Measurements from ENCODE around the gene CLDN25. TPM values are rescaled to one million over a fixed set of nuclear protein-coding genes. Genes with fewer than 3 reads are reported as not detected.
"Not testable (repeated sequence)": the region's sequence is repeated elsewhere in the genome, so short reads cannot be mapped to it uniquely, and the experiment has no call there.

Gene CLDN25
- total RNA-seq, 1 donor from 2014 or later: not detected

DNA sequence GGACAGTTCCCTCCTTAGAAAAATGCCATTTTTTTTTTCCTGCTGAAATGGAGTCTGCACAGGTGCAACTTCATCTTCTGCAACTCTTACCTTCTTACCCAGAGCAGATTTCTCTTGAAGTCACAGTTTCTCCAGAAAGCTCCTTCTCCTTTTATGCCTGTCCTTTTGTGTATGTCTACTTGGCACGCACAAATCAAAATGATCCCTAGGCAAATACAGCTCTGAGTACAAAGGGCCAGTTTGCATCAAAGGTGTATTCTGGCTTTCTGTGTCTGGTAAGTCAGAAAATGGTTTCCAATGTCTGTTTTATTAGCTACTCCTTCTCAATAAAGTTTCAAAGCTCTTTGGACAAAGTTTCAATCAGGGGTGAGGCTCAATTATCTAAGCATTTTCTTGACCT, 2.5 kb downstream of the CLDN25 start:
- no peak overlapping the region for H3K4me3 Mint-ChIP-seq (ENCODE audit: unreplicated experiment)
- no peak for DNase-seq (ENCODE audit: low spot score)
- no peaks in the 10 kb centered on the region for H3K9me3 Mint-ChIP-seq (ENCODE audit: unreplicated experiment)
- H3K27me3 Mint-ChIP-seq (ENCODE audit: unreplicated experiment): no peaks in the 10 kb centered on the region
- no peaks in the 10 kb centered on the region for H3K36me3 Mint-ChIP-seq (ENCODE audit: low read depth, unreplicated experiment)
- TF ChIP-seq, protein P1, sequence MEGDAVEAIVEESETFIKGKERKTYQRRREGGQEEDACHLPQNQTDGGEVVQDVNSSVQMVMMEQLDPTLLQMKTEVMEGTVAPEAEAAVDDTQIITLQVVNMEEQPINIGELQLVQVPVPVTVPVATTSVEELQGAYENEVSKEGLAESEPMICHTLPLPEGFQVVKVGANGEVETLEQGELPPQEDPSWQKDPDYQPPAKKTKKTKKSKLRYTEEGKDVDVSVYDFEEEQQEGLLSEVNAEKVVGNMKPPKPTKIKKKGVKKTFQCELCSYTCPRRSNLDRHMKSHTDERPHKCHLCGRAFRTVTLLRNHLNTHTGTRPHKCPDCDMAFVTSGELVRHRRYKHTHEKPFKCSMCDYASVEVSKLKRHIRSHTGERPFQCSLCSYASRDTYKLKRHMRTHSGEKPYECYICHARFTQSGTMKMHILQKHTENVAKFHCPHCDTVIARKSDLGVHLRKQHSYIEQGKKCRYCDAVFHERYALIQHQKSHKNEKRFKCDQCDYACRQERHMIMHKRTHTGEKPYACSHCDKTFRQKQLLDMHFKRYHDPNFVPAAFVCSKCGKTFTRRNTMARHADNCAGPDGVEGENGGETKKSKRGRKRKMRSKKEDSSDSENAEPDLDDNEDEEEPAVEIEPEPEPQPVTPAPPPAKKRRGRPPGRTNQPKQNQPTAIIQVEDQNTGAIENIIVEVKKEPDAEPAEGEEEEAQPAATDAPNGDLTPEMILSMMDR (IDR thresholded peaks at IDR 0.05; ENCODE audit: unreplicated experiment): no peak
- H3K27ac Mint-ChIP-seq (ENCODE audit: unreplicated experiment): no peak overlapping the region
- H3K4me1 Mint-ChIP-seq (ENCODE audit: unreplicated experiment): peaks cover 4% of the 10 kb centered on the region

- H3K27ac Mint-ChIP-seq (ENCODE audit: unreplicated experiment): peak overlapping the region; percentile 46
- not testable (repeated sequence) for DNase-seq (ENCODE audit: low spot score); H3K9me3 Mint-ChIP-seq (ENCODE audit: unreplicated experiment); H3K36me3 Mint-ChIP-seq (ENCODE audit: low read depth, unreplicated experiment); H3K27me3 Mint-ChIP-seq (ENCODE audit: unreplicated experiment); H3K4me1 Mint-ChIP-seq (ENCODE audit: unreplicated experiment); H3K4me3 Mint-ChIP-seq (ENCODE audit: unreplicated experiment)
These were observed 9.4 kb downstream of the CLDN25 start for GRCh38 chr11:113789016-113789415.

DNA sequence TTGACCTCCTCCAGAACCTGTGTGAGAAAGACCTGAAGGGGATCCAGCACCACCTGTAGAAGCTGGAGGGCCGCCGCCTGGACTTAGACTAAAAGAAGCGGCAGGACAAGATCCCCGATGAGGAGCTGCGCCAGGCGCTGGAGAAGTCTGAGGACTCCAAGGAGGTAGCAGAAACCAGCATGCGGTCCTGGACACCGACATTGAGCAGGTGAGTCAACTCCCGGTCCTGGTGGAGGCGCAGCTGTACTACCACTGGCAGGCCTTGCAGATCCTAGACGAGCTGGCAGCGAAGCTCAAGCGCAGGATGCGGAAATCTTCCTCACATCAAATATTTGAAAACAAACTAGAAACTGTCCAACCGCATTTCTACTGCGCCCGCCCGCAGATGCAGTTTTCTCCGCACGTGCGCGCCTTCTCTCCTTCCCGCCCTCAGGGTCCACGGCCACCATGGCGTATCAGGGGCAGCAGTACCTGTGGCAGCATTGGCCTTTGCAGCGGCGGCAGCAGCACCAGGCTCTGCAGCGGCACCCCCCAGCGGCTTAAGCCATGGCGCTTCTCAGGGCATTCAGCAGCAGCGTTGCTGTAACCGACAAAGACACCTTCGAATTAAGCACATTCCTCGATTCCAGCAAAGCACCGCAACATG, 10.2 kb downstream of the CLDN25 start:
- H3K27me3 Mint-ChIP-seq (ENCODE audit: unreplicated experiment): no peaks in the 10 kb centered on the region
- TF ChIP-seq, protein P1 (IDR thresholded peaks at IDR 0.05; ENCODE audit: unreplicated experiment): no peak
- no peaks in the 10 kb centered on the region for H3K9me3 Mint-ChIP-seq (ENCODE audit: unreplicated experiment)
- no peak overlapping the region for H3K27ac Mint-ChIP-seq (ENCODE audit: unreplicated experiment)
- no peak overlapping the region for H3K4me3 Mint-ChIP-seq (ENCODE audit: unreplicated experiment)
- H3K36me3 Mint-ChIP-seq (ENCODE audit: low read depth, unreplicated experiment): no peaks in the 10 kb centered on the region
- no peaks in the 10 kb centered on the region for H3K4me1 Mint-ChIP-seq (ENCODE audit: unreplicated experiment)
- DNase-seq (ENCODE audit: low spot score): no peak

DNA sequence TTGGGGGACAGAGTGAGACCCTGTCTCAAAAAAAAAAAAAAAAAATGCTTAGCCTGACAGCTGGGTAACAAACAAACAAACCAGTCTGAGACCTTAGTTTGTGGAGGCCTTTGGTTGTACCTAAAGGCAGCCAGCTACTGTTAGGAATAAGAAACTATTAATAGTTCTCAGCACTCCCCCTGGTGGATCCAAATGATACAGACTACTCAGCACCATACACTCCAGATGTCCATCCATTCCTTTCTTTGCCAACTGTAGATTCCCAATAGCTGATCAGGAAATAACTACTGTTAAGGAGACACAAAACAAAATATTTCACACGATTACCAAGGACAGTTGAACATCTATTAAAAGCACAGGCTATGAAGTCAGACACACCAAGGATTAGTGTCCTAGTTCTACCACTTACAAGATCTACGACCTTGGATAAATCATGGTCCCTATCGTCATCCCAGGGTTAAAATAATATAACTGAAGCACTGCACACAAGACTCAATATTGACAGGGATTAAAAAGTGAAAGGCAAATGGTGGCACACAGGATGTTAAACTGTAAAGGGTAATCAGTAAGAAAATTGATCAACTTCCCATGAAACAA, 17.2 kb downstream of the CLDN25 start:
- peaks cover 29% of the 10 kb centered on the region for H3K36me3 Mint-ChIP-seq (ENCODE audit: low read depth, unreplicated experiment)
- TF ChIP-seq, protein P1 (IDR thresholded peaks at IDR 0.05; ENCODE audit: unreplicated experiment): peak; percentile 66
- no peaks in the 10 kb centered on the region for H3K4me1 Mint-ChIP-seq (ENCODE audit: unreplicated experiment)
- H3K27ac Mint-ChIP-seq (ENCODE audit: unreplicated experiment): no peak overlapping the region
- H3K4me3 Mint-ChIP-seq (ENCODE audit: unreplicated experiment): no peak overlapping the region
- peaks cover 5% of the 10 kb centered on the region for H3K9me3 Mint-ChIP-seq (ENCODE audit: unreplicated experiment)
- no peaks in the 10 kb centered on the region for H3K27me3 Mint-ChIP-seq (ENCODE audit: unreplicated experiment)
- DNase-seq (ENCODE audit: low spot score): peak; percentile 30

- Mint-ChIP-seq H3K27me3 (ENCODE audit: unreplicated experiment) (no peaks in the 10 kb centered on the region), H3K9me3 (ENCODE audit: unreplicated experiment) (no peaks in the 10 kb centered on the region), H3K4me1 (ENCODE audit: unreplicated experiment) (no peaks in the 10 kb centered on the region), H3K4me3 (ENCODE audit: unreplicated experiment) (no peak overlapping the region), H3K27ac (ENCODE audit: unreplicated experiment) (no peak overlapping the region), H3K36me3 (ENCODE audit: low read depth, unreplicated experiment) (peaks cover 40% of the 10 kb centered on the region)
- no peak for DNase-seq (ENCODE audit: low spot score)
- TF ChIP-seq, protein P1 (IDR thresholded peaks at IDR 0.05; ENCODE audit: unreplicated experiment): no peak
These were observed 23.0 kb downstream of the CLDN25 start for GRCh38 chr11:113802621-113803020.
